HepG2 (cell line): ENCODE data around the gene KRTAP9-3. TPM values are rescaled to one million over a fixed set of nuclear protein-coding genes. Genes with fewer than 3 reads are reported as not detected.
"Not testable (repeated sequence)": the region's sequence is repeated elsewhere in the genome, so short reads cannot be mapped to it uniquely, and the experiment has no call there.

Experiments used
- ATAC-seq: fragments of 200-7000 bp; cut with Tn5 transposase; 3 replicates; pipeline ENCODE4 v1.9.1; 2020; ENCODE audit warnings: mild to moderate bottlenecking, moderate library complexity
- BruUV-seq: library from RNA; stranded (reverse); fragments of 400-500 nt; replicated peaks from 2 replicates; lab custom pipeline; 2021; lab: Mats Ljungman, UMichigan
- CTCF ChIA-PET: fragments of 300-600 bp; formaldehyde crosslinking; extraction: SDS; loops from one replicate; lab custom pipeline; 2021; ENCODE audit warnings: low total read pairs, inconsistent platforms, low intra/inter-chr PET ratio; lab: Yijun Ruan, JAX
- POLR2A ChIA-PET: fragments of 350-600 bp; sonication (Branson Sonifier 250); formaldehyde crosslinking; loops from one replicate; lab custom pipeline; 2020; ENCODE audit warnings: antibody characterized with exemption, inconsistent platforms; lab: Yijun Ruan, JAX
- DNase-seq: peaks from one replicate; pipeline ENCODE4 v3.0.0-alpha.2; 2015; ENCODE audit warnings: low spot score
- FAIRE-seq: peaks from 3 replicates; lab custom pipeline; 2011; peaks lifted over from hg19 to GRCh38; lab: Jason Lieb, UNC
- H2AFZ ChIP-seq: one replicate; pipeline ENCODE4 v1.6.1; 2011; ENCODE audit warnings: low read length, inconsistent platforms
- H3K27ac ChIP-seq: fragments of 300-600 bp; 3 replicates; pipeline ENCODE4 v1.8.0; 2011; ENCODE audit warnings: mixed run types, mild to moderate bottlenecking, mixed read lengths, low read length, inconsistent platforms; ENCODE audit not compliant: insufficient read depth; ENCODE audit errors: extremely low read length
- H3K27me3 ChIP-seq, 2 experiments: fragments of 200-600 bp in 1 of 2; 2 replicates in 1 of 2; 3 replicates in 1 of 2; pipeline versions ENCODE4 v1.6.0 to v1.8.0; 2011; ENCODE audit warnings: low read length in 2 of 2, mild to moderate bottlenecking in 2 of 2, moderate library complexity in 2 of 2, inconsistent platforms in 1 of 2; ENCODE audit not compliant: insufficient read depth in 2 of 2, control insufficient read depth in 1 of 2
- H3K36me3 ChIP-seq, 2 experiments: fragments of 200-600 bp in 1 of 2; replicated peaks in 1 of 2; 2 replicates in 1 of 2; 3 replicates in 1 of 2; pipeline versions ENCODE4 v1.5.1 to v1.8.0; 2011; ENCODE audit warnings: low read length in 2 of 2, inconsistent platforms in 1 of 2; ENCODE audit not compliant: insufficient read depth in 2 of 2, control insufficient read depth in 1 of 2
- H3K4me1 ChIP-seq: 2 replicates; pipeline ENCODE4 v1.5.1; 2012; ENCODE audit warnings: low read length, inconsistent platforms; ENCODE audit not compliant: insufficient read depth
- H3K4me2 ChIP-seq: 2 replicates; pipeline ENCODE4 v1.6.0; 2011; ENCODE audit warnings: low read depth, low read length, inconsistent platforms
- H3K4me3 ChIP-seq, 3 experiments: fragments of 200-600 bp in 1 of 3; sonication (generic), shearing (Covaris generic) in 1 of 3; replicated peaks in 1 of 3; 2 replicates each; pipeline ENCODE4 v1.5.1; 2011 to 2016; ENCODE audit warnings: low read length in 3 of 3, inconsistent platforms in 2 of 3, low read depth in 2 of 3, mild to moderate bottlenecking in 2 of 3, control low read depth in 1 of 3, mixed read lengths in 1 of 3; ENCODE audit not compliant: insufficient read depth in 1 of 3
- H3K79me2 ChIP-seq: one replicate; pipeline ENCODE4 v1.6.1; 2011; ENCODE audit warnings: low read length, inconsistent platforms; ENCODE audit not compliant: insufficient read depth
- H3K9ac ChIP-seq: 2 replicates; pipeline ENCODE4 v1.6.0; 2011; ENCODE audit warnings: mild to moderate bottlenecking, low read depth, low read length, inconsistent platforms; ENCODE audit not compliant: insufficient read depth
- H3K9me3 ChIP-seq: 2 replicates; pipeline ENCODE4 v1.5.1; 2012; ENCODE audit warnings: mild to moderate bottlenecking, low read length
- H4K20me1 ChIP-seq: 2 replicates; pipeline ENCODE4 v1.6.0; 2011; ENCODE audit warnings: inconsistent platforms, mild to moderate bottlenecking, low read length, moderate library complexity; ENCODE audit not compliant: insufficient read depth
- FOXK2 ChIP-seq: fragments of 450-650 bp; IDR thresholded peaks from 2 replicates; pipeline ENCODE4 v1.6.1; 2016
- JARID2 ChIP-seq: sonication (generic); formaldehyde crosslinking; IDR thresholded peaks from 2 replicates; pipeline ENCODE4 v1.8.1; 2023; ENCODE audit warnings: missing genetic modification reagents, inconsistent platforms; ENCODE audit not compliant: insufficient replicate concordance
- ZNF331 ChIP-seq: sonication (generic); formaldehyde crosslinking; IDR thresholded peaks from 2 replicates; pipeline ENCODE4 v1.4.0; 2020; ENCODE audit warnings: missing genetic modification reagents
- ZNF468 ChIP-seq: sonication (generic); formaldehyde crosslinking; IDR thresholded peaks from 2 replicates; pipeline ENCODE4 v1.8.0; 2022; ENCODE audit warnings: mild to moderate bottlenecking, moderate library complexity, missing genetic modification reagents
- ZNF567 ChIP-seq: sonication (generic); formaldehyde crosslinking; IDR thresholded peaks from 2 replicates; pipeline ENCODE4 v1.8.1; 2023; ENCODE audit warnings: mild to moderate bottlenecking, missing genetic modification reagents, borderline replicate concordance
- ZNF674 ChIP-seq: sonication (generic); formaldehyde crosslinking; IDR thresholded peaks from 2 replicates; pipeline ENCODE4 v1.5.0; 2020; ENCODE audit warnings: low read depth, mild to moderate bottlenecking, missing genetic modification reagents
- WGBS: methylation state at CpG from one replicate; pipeline ENCODE4 v1.1.6; 2017; ENCODE audit warnings: low lambda C conversion rate; 5-methylcytosine and 5-hydroxymethylcytosine counted together
- in situ Hi-C: cut with HindIII; loops from 2 replicates; pipeline ENCODE4 v1.10.0; 2017; ENCODE audit warnings: low pct_unique_long_range_greater_than_20kb; ENCODE audit not compliant: extremely low pct_ligation_motif_present
- intact Hi-C: fragments of 100-400 bp; cut with micrococcal nuclease; formaldehyde crosslinking; loops from one replicate; pipeline ENCODE4 v1.10.0; 2022; ENCODE audit not compliant: unreplicated experiment
- polyA plus RNA-seq, 8 experiments: library from polyadenylated mRNA; depleted of rRNA in 3 of 8; stranded (reverse) in 7 of 8; unstranded in 1 of 8; fragments of >200 nt; fragmentation: Illumina TruSeq in 4 of 8; extraction: Trizol in 4 of 8; gene quantifications; 2 replicates each; pipeline versions ENCODE4 v1.2.1 to v1.2.3, GENCODE V29; 2011 to 2016; ENCODE audit warnings: low read depth in 4 of 8, missing spikeins in 1 of 8, mixed read lengths in 1 of 8; ENCODE audit not compliant: insufficient read depth in 1 of 8
- total RNA-seq, 5 experiments: library from RNA; depleted of rRNA; stranded (reverse); fragments of >200 nt; fragmentation: Illumina TruSeq; extraction: Trizol; gene quantifications; 2 replicates each; pipeline ENCODE4 v1.2.3, GENCODE V29; 2016; ENCODE audit warnings: low read depth in 1 of 5
- TF ChIP-seq, protein P1 (sequence below): IDR thresholded peaks from 2 replicates; pipeline ENCODE4 v1.6.1; 2018; ENCODE audit warnings: missing genetic modification reagents
- TF ChIP-seq, protein P2 (sequence below): IDR thresholded peaks from 2 replicates; pipeline ENCODE4 v1.6.1; 2012; ENCODE audit warnings: low read depth, low read length, improper control_type of control experiment
- TF ChIP-seq, protein P3 (sequence below): sonication (generic); formaldehyde crosslinking; IDR thresholded peaks from 2 replicates; pipeline ENCODE4 v1.4.0; 2020; ENCODE audit warnings: missing genetic modification reagents
- TF ChIP-seq, protein P4 (sequence below): sonication (generic); formaldehyde crosslinking; IDR thresholded peaks from 2 replicates; pipeline ENCODE4 v1.4.0; 2020; ENCODE audit warnings: mild to moderate bottlenecking, low read depth, missing genetic modification reagents
- TF ChIP-seq, protein P5 (sequence below): sonication (generic); formaldehyde crosslinking; IDR thresholded peaks from 2 replicates; pipeline ENCODE4 v1.4.0; 2020; ENCODE audit warnings: mild to moderate bottlenecking, missing genetic modification reagents

The KRTAP9-3 gene
- total and polyA plus RNA-seq, 2 of the 13 experiments (the other 11 are each of a cell fraction or from before 2014, with no cell fraction given), result not detected

DNA sequence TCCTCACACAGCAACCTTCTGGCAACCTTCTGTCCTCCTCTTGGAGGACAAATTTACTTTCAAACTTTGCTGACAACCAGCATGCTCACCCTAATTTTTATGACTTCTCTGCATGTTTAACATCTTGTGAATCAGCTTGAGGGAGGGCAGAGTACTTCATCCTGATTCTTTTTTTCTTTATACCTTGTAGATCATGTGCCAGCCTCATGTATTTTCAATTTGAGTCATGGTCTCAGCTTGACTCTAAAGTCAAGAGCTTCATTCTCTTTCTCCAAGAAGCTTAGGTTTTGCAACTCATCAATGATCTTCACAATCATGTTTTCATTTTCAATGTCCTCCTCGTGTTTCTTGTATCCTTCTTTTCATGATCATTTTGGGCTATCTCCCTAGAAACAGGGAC, 39.6 kb downstream of the KRTAP9-3 start:
- FAIRE-seq, result no peak
- no peak overlapping the region for H3K4me3 ChIP-seq
- ATAC-seq, result no peak
- no peaks in the 10 kb centered on the region for H3K36me3 ChIP-seq
- TF ChIP-seq ZNF674 (CRISPR knock-in tag), result no peak
- TF ChIP-seq, protein P1, sequence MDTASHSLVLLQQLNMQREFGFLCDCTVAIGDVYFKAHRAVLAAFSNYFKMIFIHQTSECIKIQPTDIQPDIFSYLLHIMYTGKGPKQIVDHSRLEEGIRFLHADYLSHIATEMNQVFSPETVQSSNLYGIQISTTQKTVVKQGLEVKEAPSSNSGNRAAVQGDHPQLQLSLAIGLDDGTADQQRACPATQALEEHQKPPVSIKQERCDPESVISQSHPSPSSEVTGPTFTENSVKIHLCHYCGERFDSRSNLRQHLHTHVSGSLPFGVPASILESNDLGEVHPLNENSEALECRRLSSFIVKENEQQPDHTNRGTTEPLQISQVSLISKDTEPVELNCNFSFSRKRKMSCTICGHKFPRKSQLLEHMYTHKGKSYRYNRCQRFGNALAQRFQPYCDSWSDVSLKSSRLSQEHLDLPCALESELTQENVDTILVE (CRISPR knock-in tag), result no peak
- TF ChIP-seq, protein P2, sequence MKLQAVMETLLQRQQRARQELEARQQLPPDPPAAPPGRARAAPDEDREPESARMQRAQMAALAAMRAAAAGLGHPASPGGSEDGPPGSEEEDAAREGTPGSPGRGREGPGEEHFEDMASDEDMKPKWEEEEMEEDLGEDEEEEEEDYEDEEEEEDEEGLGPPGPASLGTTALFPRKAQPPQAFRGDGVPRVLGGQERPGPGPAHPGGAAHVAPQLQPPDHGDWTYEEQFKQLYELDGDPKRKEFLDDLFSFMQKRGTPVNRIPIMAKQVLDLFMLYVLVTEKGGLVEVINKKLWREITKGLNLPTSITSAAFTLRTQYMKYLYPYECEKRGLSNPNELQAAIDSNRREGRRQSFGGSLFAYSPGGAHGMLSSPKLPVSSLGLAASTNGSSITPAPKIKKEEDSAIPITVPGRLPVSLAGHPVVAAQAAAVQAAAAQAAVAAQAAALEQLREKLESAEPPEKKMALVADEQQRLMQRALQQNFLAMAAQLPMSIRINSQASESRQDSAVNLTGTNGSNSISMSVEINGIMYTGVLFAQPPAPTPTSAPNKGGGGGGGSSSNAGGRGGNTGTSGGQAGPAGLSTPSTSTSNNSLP, result no peak
- TF ChIP-seq ZNF331, result no peak
- TF ChIP-seq, protein P3, sequence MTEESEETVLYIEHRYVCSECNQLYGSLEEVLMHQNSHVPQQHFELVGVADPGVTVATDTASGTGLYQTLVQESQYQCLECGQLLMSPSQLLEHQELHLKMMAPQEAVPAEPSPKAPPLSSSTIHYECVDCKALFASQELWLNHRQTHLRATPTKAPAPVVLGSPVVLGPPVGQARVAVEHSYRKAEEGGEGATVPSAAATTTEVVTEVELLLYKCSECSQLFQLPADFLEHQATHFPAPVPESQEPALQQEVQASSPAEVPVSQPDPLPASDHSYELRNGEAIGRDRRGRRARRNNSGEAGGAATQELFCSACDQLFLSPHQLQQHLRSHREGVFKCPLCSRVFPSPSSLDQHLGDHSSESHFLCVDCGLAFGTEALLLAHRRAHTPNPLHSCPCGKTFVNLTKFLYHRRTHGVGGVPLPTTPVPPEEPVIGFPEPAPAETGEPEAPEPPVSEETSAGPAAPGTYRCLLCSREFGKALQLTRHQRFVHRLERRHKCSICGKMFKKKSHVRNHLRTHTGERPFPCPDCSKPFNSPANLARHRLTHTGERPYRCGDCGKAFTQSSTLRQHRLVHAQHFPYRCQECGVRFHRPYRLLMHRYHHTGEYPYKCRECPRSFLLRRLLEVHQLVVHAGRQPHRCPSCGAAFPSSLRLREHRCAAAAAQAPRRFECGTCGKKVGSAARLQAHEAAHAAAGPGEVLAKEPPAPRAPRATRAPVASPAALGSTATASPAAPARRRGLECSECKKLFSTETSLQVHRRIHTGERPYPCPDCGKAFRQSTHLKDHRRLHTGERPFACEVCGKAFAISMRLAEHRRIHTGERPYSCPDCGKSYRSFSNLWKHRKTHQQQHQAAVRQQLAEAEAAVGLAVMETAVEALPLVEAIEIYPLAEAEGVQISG (CRISPR knock-in tag), result no peak
- TF ChIP-seq ZNF567 (CRISPR knock-in tag), result no peak
- TF ChIP-seq, protein P4, sequence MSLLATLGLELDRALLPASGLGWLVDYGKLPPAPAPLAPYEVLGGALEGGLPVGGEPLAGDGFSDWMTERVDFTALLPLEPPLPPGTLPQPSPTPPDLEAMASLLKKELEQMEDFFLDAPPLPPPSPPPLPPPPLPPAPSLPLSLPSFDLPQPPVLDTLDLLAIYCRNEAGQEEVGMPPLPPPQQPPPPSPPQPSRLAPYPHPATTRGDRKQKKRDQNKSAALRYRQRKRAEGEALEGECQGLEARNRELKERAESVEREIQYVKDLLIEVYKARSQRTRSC (CRISPR knock-in tag), result no peak
- TF ChIP-seq, protein P5, sequence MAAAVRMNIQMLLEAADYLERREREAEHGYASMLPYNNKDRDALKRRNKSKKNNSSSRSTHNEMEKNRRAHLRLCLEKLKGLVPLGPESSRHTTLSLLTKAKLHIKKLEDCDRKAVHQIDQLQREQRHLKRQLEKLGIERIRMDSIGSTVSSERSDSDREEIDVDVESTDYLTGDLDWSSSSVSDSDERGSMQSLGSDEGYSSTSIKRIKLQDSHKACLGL (CRISPR knock-in tag), result no peak
- TF ChIP-seq ZNF468 (CRISPR knock-in tag), result no peak
- TF ChIP-seq FOXK2, result no peak
- no peak for TF ChIP-seq JARID2 (CRISPR knock-in tag)
- no peaks in the 10 kb centered on the region for H3K4me1 ChIP-seq
- no peaks in the 10 kb centered on the region for H3K79me2 ChIP-seq
- H2AFZ ChIP-seq, result no peak overlapping the region
- POLR2A ChIA-PET, result no interaction called here
- H3K9me3 ChIP-seq, result no peaks in the 10 kb centered on the region
- in situ Hi-C loops (no loop called here), intact Hi-C loops (no loop called here)
- H3K27ac ChIP-seq, result no peak overlapping the region
- H3K4me2 ChIP-seq, result no peak overlapping the region
- CTCF ChIA-PET, result no interaction called here
- no CpG with 5 or more reads among the region's 1 CpG for WGBS
- no peaks in the 10 kb centered on the region for H4K20me1 ChIP-seq
- no peaks in the 10 kb centered on the region for H3K27me3 ChIP-seq
- no peak overlapping the region for H3K9ac ChIP-seq
- no TSS peak for BruUV-seq
- DNase-seq, result no peak

DNA sequence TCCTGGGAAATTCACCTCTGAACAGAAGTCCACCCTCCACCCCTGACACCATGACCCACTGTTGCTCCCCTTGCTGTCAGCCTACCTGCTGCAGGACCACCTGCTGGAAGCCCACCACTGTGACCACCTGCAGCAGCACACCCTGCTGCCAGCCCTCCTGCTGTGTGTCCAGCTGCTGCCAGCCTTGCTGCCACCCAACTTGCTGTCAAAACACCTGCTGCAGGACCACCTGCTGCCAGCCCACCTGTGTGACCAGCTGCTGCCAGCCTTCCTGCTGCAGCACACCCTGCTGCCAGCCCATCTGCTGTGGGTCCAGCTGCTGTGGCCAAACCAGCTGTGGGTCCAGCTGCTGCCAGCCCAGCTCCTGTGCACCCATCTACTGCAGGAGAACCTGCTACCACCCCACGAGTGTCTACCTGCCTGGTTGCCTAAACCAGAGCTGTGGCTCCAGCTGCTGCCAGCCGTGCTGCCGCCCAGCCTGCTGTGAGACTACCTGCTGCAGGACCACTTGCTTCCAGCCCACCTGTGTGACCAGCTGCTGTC, 43.5 kb downstream of the KRTAP9-3 start, which contains the start of gene KRTAP9-7:
Gene KRTAP9-7 (plus strand): TSS at position 51 of the 543 bp plus-strand sequence. CDS start 0 bp downstream, at position 51.
- WGBS, result 69% methylated on average over 2 of the region's 3 CpGs
- FAIRE-seq, CTCF ChIA-PET, POLR2A ChIA-PET, H3K9me3 ChIP-seq, H2AFZ ChIP-seq, BruUV-seq, DNase-seq, H3K79me2 ChIP-seq, ATAC-seq, intact Hi-C loops, H3K27me3 ChIP-seq, H3K27ac ChIP-seq, H3K4me3 ChIP-seq, in situ Hi-C loops, H3K4me2 ChIP-seq, H3K9ac ChIP-seq, H3K4me1 ChIP-seq, H3K36me3 ChIP-seq, H4K20me1 ChIP-seq: not testable (repeated sequence)
